ENCODE results near the gene DNAJC11. TPM values are rescaled to one million over a fixed set of nuclear protein-coding genes. Genes with fewer than 3 reads are reported as not detected.
A peak's percentile ranks its signal among the peaks of the same experiment; 100 is the strongest.

The DNAJC11 gene
- total RNA-seq, 1 donor from 2014 or later: 36.4 TPM

- Histone ChIP-seq H3K27me3 (ENCODE audit: low read depth) (no peaks in the 10 kb centered on the region), H3K36me3 (peaks cover 8% of the 10 kb centered on the region), H3K9me3 (no peaks in the 10 kb centered on the region), H3K27ac (peak within 1 kb of the TSS; percentile 91), H3K4me1 (peaks cover 9% of the 10 kb centered on the region), H3K4me3 (peak within 1 kb of the TSS; percentile 83)
- TF ChIP-seq, protein P1, sequence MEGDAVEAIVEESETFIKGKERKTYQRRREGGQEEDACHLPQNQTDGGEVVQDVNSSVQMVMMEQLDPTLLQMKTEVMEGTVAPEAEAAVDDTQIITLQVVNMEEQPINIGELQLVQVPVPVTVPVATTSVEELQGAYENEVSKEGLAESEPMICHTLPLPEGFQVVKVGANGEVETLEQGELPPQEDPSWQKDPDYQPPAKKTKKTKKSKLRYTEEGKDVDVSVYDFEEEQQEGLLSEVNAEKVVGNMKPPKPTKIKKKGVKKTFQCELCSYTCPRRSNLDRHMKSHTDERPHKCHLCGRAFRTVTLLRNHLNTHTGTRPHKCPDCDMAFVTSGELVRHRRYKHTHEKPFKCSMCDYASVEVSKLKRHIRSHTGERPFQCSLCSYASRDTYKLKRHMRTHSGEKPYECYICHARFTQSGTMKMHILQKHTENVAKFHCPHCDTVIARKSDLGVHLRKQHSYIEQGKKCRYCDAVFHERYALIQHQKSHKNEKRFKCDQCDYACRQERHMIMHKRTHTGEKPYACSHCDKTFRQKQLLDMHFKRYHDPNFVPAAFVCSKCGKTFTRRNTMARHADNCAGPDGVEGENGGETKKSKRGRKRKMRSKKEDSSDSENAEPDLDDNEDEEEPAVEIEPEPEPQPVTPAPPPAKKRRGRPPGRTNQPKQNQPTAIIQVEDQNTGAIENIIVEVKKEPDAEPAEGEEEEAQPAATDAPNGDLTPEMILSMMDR (IDR thresholded peaks at IDR 0.05): no peak
- ATAC-seq (peak; percentile 98 to 99), DNase-seq (peak; percentile 100)
- intact Hi-C loops (cut with DNase I): no loop called here
Measured at GRCh38 chr1:6613361-6614018, 88.1 kb downstream of the DNAJC11 start, which contains the start of gene PHF13. Gene PHF13, plus strand, starts transcription at chr1:6613731. Its CDS starts 336 bp downstream, at chr1:6614067.

DNA sequence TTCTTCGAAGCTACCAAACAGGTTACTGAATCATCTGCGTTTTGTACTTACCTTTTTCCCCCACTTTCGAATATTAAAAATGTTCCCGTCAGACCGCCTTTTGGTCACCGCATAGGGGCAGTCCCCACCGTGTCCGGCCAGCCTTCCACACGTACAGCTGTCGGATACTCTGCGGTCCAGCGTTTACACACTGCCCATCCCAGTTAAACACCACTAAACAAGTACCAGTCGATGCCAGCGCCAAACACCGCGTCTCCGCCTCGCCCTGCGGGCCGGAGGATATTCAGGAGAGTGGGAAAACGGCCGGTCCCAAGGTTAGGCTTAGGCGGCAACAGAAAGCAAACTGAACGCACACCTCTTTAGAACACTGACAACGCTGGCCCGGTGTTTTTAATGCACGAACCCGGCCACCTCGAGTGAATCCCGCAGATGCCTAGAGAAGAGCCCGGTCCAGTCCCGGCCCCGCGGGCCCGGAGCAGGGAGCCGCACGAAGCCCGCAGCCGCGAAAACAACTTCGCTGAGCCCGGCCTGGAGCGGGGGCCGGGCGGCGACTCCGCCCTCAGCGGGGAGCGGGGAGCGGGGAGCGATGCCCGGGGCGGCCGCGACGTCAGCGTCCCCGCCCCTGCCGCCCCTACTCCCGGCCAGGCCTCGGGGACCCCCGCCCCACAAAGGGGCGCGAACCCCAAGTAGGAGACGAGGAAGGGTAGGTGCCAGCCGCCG, 88.8 kb downstream of the DNAJC11 start:
- TF ChIP-seq, protein P1 (IDR thresholded peaks at IDR 0.05): no peak
- H3K4me1 ChIP-seq: peaks cover 9% of the 10 kb centered on the region
- H3K4me3 ChIP-seq: peak overlapping the region; percentile 83
- intact Hi-C loops (cut with DNase I): no loop called here
- ATAC-seq (peak; percentile 70 to 80), DNase-seq (peak; percentile 74)
- H3K9me3 ChIP-seq: no peaks in the 10 kb centered on the region
- H3K27me3 ChIP-seq (ENCODE audit: low read depth): no peaks in the 10 kb centered on the region
- peaks cover 2% of the 10 kb centered on the region for H3K36me3 ChIP-seq
- H3K27ac ChIP-seq: peak overlapping the region; percentile 91

GRCh38 chr1:6603915-6604558, 97.6 kb downstream of the DNAJC11 start:
- TF ChIP-seq, protein P1 (IDR thresholded peaks at IDR 0.05): no peak
- Histone ChIP-seq H3K4me3 (peak overlapping the region; percentile 92), H3K36me3 (peaks cover 6% of the 10 kb centered on the region), H3K9me3 (no peaks in the 10 kb centered on the region), H3K27me3 (ENCODE audit: low read depth) (no peaks in the 10 kb centered on the region), H3K27ac (peak overlapping the region; percentile 100), H3K4me1 (peaks cover 40% of the 10 kb centered on the region)
- intact Hi-C loops (cut with DNase I): no loop called here
- ATAC-seq (peak; percentile 18 to 36), DNase-seq (peak; percentile 81)

GRCh38 chr1:6603238-6603914, 98.2 kb downstream of the DNAJC11 start:
- ATAC-seq: peak; percentile 41 to 50
- H3K27me3 ChIP-seq (ENCODE audit: low read depth): no peaks in the 10 kb centered on the region
- H3K4me1 ChIP-seq: peaks cover 46% of the 10 kb centered on the region
- intact Hi-C loops (cut with DNase I): no loop called here
- peak; percentile 61 for DNase-seq
- H3K9me3 ChIP-seq: no peaks in the 10 kb centered on the region
- peak overlapping the region; percentile 92 for H3K4me3 ChIP-seq
- H3K36me3 ChIP-seq: peaks cover 13% of the 10 kb centered on the region
- TF ChIP-seq, protein P1 (IDR thresholded peaks at IDR 0.05): no peak
- peak overlapping the region; percentile 100 for H3K27ac ChIP-seq

- Histone ChIP-seq H3K27ac (peak within 1 kb of the TSS; percentile 100), H3K9me3 (no peaks in the 10 kb centered on the region), H3K4me1 (peaks cover 53% of the 10 kb centered on the region), H3K36me3 (peaks cover 19% of the 10 kb centered on the region), H3K4me3 (peak within 1 kb of the TSS; percentile 92), H3K27me3 (ENCODE audit: low read depth) (no peaks in the 10 kb centered on the region)
- TF ChIP-seq, protein P1 (IDR thresholded peaks at IDR 0.05): no peak
- DNase-seq: peak; percentile 93
- intact Hi-C loops (cut with DNase I): no loop called here
- ATAC-seq: peak; percentile 90 to 91
Measured at GRCh38 chr1:6602669-6603237, 98.9 kb downstream of the DNAJC11 start, which contains the start of gene KLHL21. Gene KLHL21, minus strand, starts transcription at chr1:6602869. Its CDS starts 52 bp downstream, at chr1:6602817.
